HepG2 (cell line): ENCODE results near the gene MAIP1.

Source experiments
- GTF3A ChIP-seq: sonication (generic); formaldehyde crosslinking; conservative IDR thresholded peaks from 2 replicates; pipeline ENCODE4 v1.4.0; 2020; ENCODE audit warnings: mild to moderate bottlenecking, missing genetic modification reagents
- POLR2A ChIP-seq, 2 experiments: IDR thresholded peaks; 2 replicates each; pipeline ENCODE4 v1.6.1; 2011; ENCODE audit warnings: low read depth in 2 of 2, low read length in 2 of 2, mild to moderate bottlenecking in 1 of 2, moderate library complexity in 1 of 2; ENCODE audit not compliant: insufficient read depth in 1 of 2
- RBAK ChIP-seq: sonication (generic); formaldehyde crosslinking; IDR thresholded peaks from 2 replicates; pipeline ENCODE4 v1.5.1; 2020; ENCODE audit warnings: mild to moderate bottlenecking, missing genetic modification reagents
- SMC3 ChIP-seq: IDR thresholded peaks from 2 replicates; pipeline ENCODE4 v1.6.1; 2011; ENCODE audit warnings: low read length, improper control_type of control experiment
- SYNCRIP ChIP-seq: fragments of 200-400 bp; formaldehyde crosslinking; IDR thresholded peaks from 2 replicates; pipeline ENCODE4 v1.6.1; 2018; ENCODE audit warnings: mild to moderate bottlenecking, low read depth, low read length; ENCODE audit not compliant: insufficient read depth
- TEAD2 ChIP-seq: sonication (generic); formaldehyde crosslinking; IDR thresholded peaks from 2 replicates; pipeline ENCODE4 v1.9.0; 2021; ENCODE audit warnings: missing genetic modification reagents
- ZNF549 ChIP-seq: sonication (generic); formaldehyde crosslinking; IDR thresholded peaks from 2 replicates; pipeline ENCODE4 v1.5.0; 2020; ENCODE audit warnings: missing genetic modification reagents

- TF ChIP-seq SYNCRIP: no peak
- TF ChIP-seq ZNF549 (CRISPR knock-in tag): no peak
- TF ChIP-seq GTF3A (CRISPR knock-in tag): no peak
- TF ChIP-seq RBAK (CRISPR knock-in tag): no peak
- TF ChIP-seq TEAD2 (CRISPR knock-in tag): no peak
- TF ChIP-seq POLR2A (IDR thresholded peaks at IDR 0.05; ENCODE audit: insufficient read depth in 1 of 2, low read depth in 2 of 2, low read length in 2 of 2): no peak
- TF ChIP-seq SMC3: no peak
Observed at GRCh38 chr2:199916980-199917379, 38.4 kb upstream of the MAIP1 start.
